IMR-90 (cell line): ENCODE results near the gene SHISA6. TPM values are rescaled to one million over a fixed set of nuclear protein-coding genes. Genes with fewer than 3 reads are reported as not detected.

ENCODE experiments used
- ATAC-seq: fragments of 200-7000 bp; cut with Tn5 transposase; 2 replicates; pipeline ENCODE4 v1.9.1; 2020; ENCODE audit warnings: low read depth, mild to moderate bottlenecking, moderate library complexity
- BruUV-seq: library from RNA; stranded (reverse); fragments of 400-500 nt; replicated peaks from 2 replicates; lab custom pipeline; 2021; lab: Mats Ljungman, UMichigan
- CTCF ChIA-PET: fragments of 300-600 bp; formaldehyde crosslinking; extraction: SDS; loops from one replicate; lab custom pipeline; 2021; ENCODE audit warnings: antibody characterized with exemption; lab: Yijun Ruan, JAX
- POLR2A ChIA-PET: fragments of 300-600 bp; sonication (Branson Sonifier 250); formaldehyde crosslinking; loops from one replicate; lab custom pipeline; 2022; ENCODE audit warnings: antibody characterized with exemption; ENCODE audit not compliant: unreplicated experiment; lab: Charles Lee
- DNase-seq: peaks from one replicate; pipeline ENCODE4 v3.0.0; 2013
- H2AFZ ChIP-seq: replicated peaks from 2 replicates; pipeline ENCODE3; 2013; ENCODE audit warnings: low read length, mild to moderate bottlenecking; ENCODE audit not compliant: poor library complexity
- H2AK5ac ChIP-seq: 2 replicates; pipeline ENCODE4 v1.6.1; 2013; ENCODE audit warnings: low read depth, low read length, inconsistent platforms
- H2AK9ac ChIP-seq: replicated peaks from 2 replicates; pipeline ENCODE3; 2013; ENCODE audit warnings: mild to moderate bottlenecking, low read depth, low read length, moderate library complexity; ENCODE audit not compliant: poor library complexity
- H2BK120ac ChIP-seq: 2 replicates; pipeline ENCODE4 v1.6.1; 2013; ENCODE audit warnings: low read depth, low read length, inconsistent platforms
- H2BK15ac ChIP-seq: 3 replicates; pipeline ENCODE4 v1.6.1; 2013; ENCODE audit warnings: low read depth, low read length, inconsistent platforms
- H2BK20ac ChIP-seq: 2 replicates; pipeline ENCODE4 v1.6.1; 2013; ENCODE audit warnings: low read depth, mild to moderate bottlenecking, inconsistent platforms, low read length, moderate library complexity
- H2BK5ac ChIP-seq: 2 replicates; pipeline ENCODE4 v1.6.1; 2013; ENCODE audit warnings: mild to moderate bottlenecking, low read depth, low read length, inconsistent platforms; ENCODE audit not compliant: poor library complexity, severe bottlenecking
- H3K14ac ChIP-seq: replicated peaks from 2 replicates; pipeline ENCODE4 v1.6.1; 2013; ENCODE audit warnings: low read depth, low read length, inconsistent platforms
- H3K18ac ChIP-seq: 2 replicates; pipeline ENCODE4 v1.6.1; 2013; ENCODE audit warnings: low read depth, low read length, control low read depth
- H3K23ac ChIP-seq: 2 replicates; pipeline ENCODE4 v1.6.1; 2013; ENCODE audit warnings: low read depth, low read length, inconsistent platforms
- H3K27ac ChIP-seq: 2 replicates; pipeline ENCODE4 v1.5.1; 2013; ENCODE audit warnings: mild to moderate bottlenecking, control low read depth, low read length; ENCODE audit not compliant: insufficient read depth
- H3K27me3 ChIP-seq: 2 replicates; pipeline ENCODE4 v1.6.1; 2013; ENCODE audit warnings: low read length; ENCODE audit not compliant: control insufficient read depth, insufficient read depth
- H3K36me3 ChIP-seq: 2 replicates; pipeline ENCODE4 v1.6.1; 2013; ENCODE audit warnings: low read length, mixed read lengths; ENCODE audit not compliant: control insufficient read depth, insufficient read depth
- H3K4ac ChIP-seq: 2 replicates; pipeline ENCODE4 v1.6.1; 2013; ENCODE audit warnings: low read depth, low read length, inconsistent platforms
- H3K4me1 ChIP-seq: 2 replicates; pipeline ENCODE4 v1.6.1; 2013; ENCODE audit warnings: low read length, mixed read lengths; ENCODE audit not compliant: control insufficient read depth, insufficient read depth
- H3K4me2 ChIP-seq: 2 replicates; pipeline ENCODE4 v1.6.1; 2013; ENCODE audit warnings: low read depth, mild to moderate bottlenecking, control low read depth, low read length, moderate library complexity
- H3K4me3 ChIP-seq: 2 replicates; pipeline ENCODE4 v1.5.1; 2013; ENCODE audit warnings: low read depth, mild to moderate bottlenecking, control low read depth, low read length, moderate library complexity; ENCODE audit not compliant: insufficient read depth
- H3K56ac ChIP-seq: 2 replicates; pipeline ENCODE4 v1.6.1; 2013; ENCODE audit warnings: low read length, inconsistent platforms; ENCODE audit not compliant: insufficient read depth; ENCODE audit errors: extremely low read depth
- H3K79me1 ChIP-seq, 2 experiments: 2 replicates each; pipeline ENCODE4 v1.6.1; 2013; ENCODE audit warnings: low read length in 2 of 2, inconsistent platforms in 1 of 2, low read depth in 1 of 2
- H3K9ac ChIP-seq: 2 replicates; pipeline ENCODE4 v1.6.1; 2013; ENCODE audit warnings: low read depth, low read length, control low read depth
- H3K9me1 ChIP-seq: 2 replicates; pipeline ENCODE4 v1.6.1; 2013; ENCODE audit warnings: low read length, inconsistent platforms; ENCODE audit not compliant: insufficient read depth
- H3K9me3 ChIP-seq: 2 replicates; pipeline ENCODE4 v1.6.1; 2013; ENCODE audit warnings: low read length; ENCODE audit not compliant: control insufficient read depth, insufficient read depth
- H4K20me1 ChIP-seq: 2 replicates; pipeline ENCODE4 v1.6.1; 2013; ENCODE audit warnings: low read length, inconsistent platforms; ENCODE audit not compliant: insufficient read depth
- H4K5ac ChIP-seq: 2 replicates; pipeline ENCODE4 v1.6.1; 2013; ENCODE audit warnings: mild to moderate bottlenecking, low read depth, low read length, control low read depth
- H4K8ac ChIP-seq, 2 experiments: 2 replicates each; pipeline ENCODE4 v1.6.1; 2013; ENCODE audit warnings: low read depth in 2 of 2, low read length in 2 of 2, control low read depth in 1 of 2, inconsistent platforms in 1 of 2
- H4K91ac ChIP-seq: 2 replicates; pipeline ENCODE4 v1.6.1; 2013; ENCODE audit warnings: low read depth, low read length, inconsistent platforms; ENCODE audit not compliant: insufficient read depth
- CHD1 ChIP-seq: IDR thresholded peaks from 2 replicates; pipeline ENCODE4 v1.6.1; 2012; ENCODE audit warnings: low read depth, low read length, improper control_type of control experiment
- CTCF ChIP-seq: conservative IDR thresholded peaks from 2 replicates; pipeline ENCODE4 v1.5.1; 2012; ENCODE audit warnings: mild to moderate bottlenecking, low read depth, low read length, improper control_type of control experiment
- ELK1 ChIP-seq: fragments of 150-350 bp; IDR thresholded peaks from 2 replicates; pipeline ENCODE4 v1.6.1; 2016; ENCODE audit warnings: low read depth, mild to moderate bottlenecking, low read length, moderate library complexity, borderline replicate concordance
- FOS ChIP-seq: fragments of 150-350 bp; IDR thresholded peaks from 2 replicates; pipeline ENCODE4 v1.6.1; 2016; ENCODE audit warnings: low read depth, low read length
- MXI1 ChIP-seq: IDR thresholded peaks from 2 replicates; pipeline ENCODE4 v1.6.1; 2012; ENCODE audit warnings: low read depth, mild to moderate bottlenecking, low read length, moderate library complexity, borderline replicate concordance
- POLR2A ChIP-seq: IDR thresholded peaks from 2 replicates; pipeline ENCODE4 v1.6.1; 2012; ENCODE audit warnings: mild to moderate bottlenecking, low read depth, low read length
- RCOR1 ChIP-seq: IDR thresholded peaks from 2 replicates; pipeline ENCODE4 v1.6.1; 2012; ENCODE audit warnings: mild to moderate bottlenecking, low read length, improper control_type of control experiment; ENCODE audit not compliant: insufficient replicate concordance
- WGBS, 2 experiments: methylation state at CpG; one replicate each; pipeline versions ENCODE4 v1.1.5 to v1.1.7; 2013; ENCODE audit warnings: missing lambda C conversion rate in 2 of 2; ENCODE audit not compliant: insufficient read length in 1 of 2; ENCODE audit errors: extremely low coverage in 2 of 2; 5-methylcytosine and 5-hydroxymethylcytosine counted together
- dilution Hi-C: fragments of 300-500 bp; cut with HindIII; formaldehyde crosslinking; loops from one replicate; pipeline ENCODE4 v1.14.3; 2018; ENCODE audit warnings: low sequenced_read_pairs; ENCODE audit not compliant: unreplicated experiment
- in situ Hi-C: fragments of 300-500 bp; cut with MboI; formaldehyde crosslinking; loops from 3 replicates; pipeline ENCODE4 v1.14.3; 2019; ENCODE audit warnings: low sequenced_read_pairs, inconsistent platforms, mixed read lengths
- intact Hi-C: fragments of 100-400 bp; cut with micrococcal nuclease; formaldehyde crosslinking; loops from 2 replicates; pipeline ENCODE4 v1.10.0; 2022
- polyA plus RNA-seq, 3 experiments: library from polyadenylated mRNA; depleted of rRNA; stranded (reverse); fragments of >200 nt; gene quantifications; 2 replicates each; pipeline ENCODE4 v1.2.3, GENCODE V29; 2012; ENCODE audit warnings: low replicate concordance in 1 of 3
- total RNA-seq: library from RNA; depleted of rRNA; stranded (reverse); fragments of >200 nt; gene quantifications from 2 replicates; pipeline ENCODE4 v1.2.3, GENCODE V29; 2012
- TF ChIP-seq, protein P1 (sequence below): fragments of 150-350 bp; IDR thresholded peaks from 2 replicates; pipeline ENCODE4 v1.6.1; 2017; ENCODE audit warnings: mild to moderate bottlenecking, antibody characterized with exemption, low read length, low read depth

Gene SHISA6
- total and polyA plus RNA-seq, 2 of the 4 experiments (the other 2 are of a cell fraction), result not detected

DNA sequence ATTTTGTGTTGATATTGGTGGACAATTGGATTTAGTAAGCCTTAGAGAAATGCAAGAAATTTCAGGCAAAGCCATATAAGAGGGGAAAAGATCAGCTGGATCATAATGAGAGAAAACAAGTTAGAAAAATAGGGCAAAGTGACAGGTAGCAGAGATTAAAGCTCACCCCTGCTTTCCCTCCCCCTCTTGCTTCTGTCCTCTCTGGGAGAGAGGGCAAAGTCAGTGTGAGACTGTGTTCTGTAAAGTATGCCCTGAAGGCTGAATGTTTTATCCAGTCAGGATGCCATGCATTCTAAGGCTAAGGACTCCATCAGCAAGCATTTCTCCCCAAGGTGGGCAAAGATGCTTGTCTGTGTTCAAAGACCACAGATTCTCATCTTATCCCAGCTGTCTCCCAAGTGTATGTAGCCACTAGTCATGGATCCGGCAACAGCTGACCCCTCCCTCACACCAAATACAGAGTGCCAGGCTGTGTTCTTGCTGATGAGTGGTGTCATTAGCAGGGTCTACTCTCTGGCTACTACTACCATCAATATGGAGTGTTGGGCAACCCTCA is 221.1 kb downstream of the SHISA6 start:
- Histone ChIP-seq H4K91ac (no peak overlapping the region), H3K79me1 (no peaks in the 10 kb centered on the region), H3K9ac (no peak overlapping the region), H3K4me3 (no peak overlapping the region), H3K23ac (no peak overlapping the region), H2BK15ac (no peak overlapping the region), H3K36me3 (no peaks in the 10 kb centered on the region), H2AFZ (no peak overlapping the region), H3K18ac (no peak overlapping the region), H3K14ac (no peak overlapping the region), H3K4me2 (no peak overlapping the region), H4K20me1 (no peaks in the 10 kb centered on the region), H3K4me1 (no peaks in the 10 kb centered on the region), H3K27ac (no peak overlapping the region), H3K9me1 (no peaks in the 10 kb centered on the region), H3K9me3 (peaks cover 37% of the 10 kb centered on the region), H3K56ac (no peak overlapping the region), H2BK120ac (no peak overlapping the region), H3K27me3 (no peaks in the 10 kb centered on the region), H2AK9ac (no peak overlapping the region), H3K4ac (no peak overlapping the region), H4K5ac (no peak overlapping the region), H4K8ac (no peak overlapping the region), H2AK5ac (no peak overlapping the region), H2BK5ac (no peak overlapping the region), H2BK20ac (no peak overlapping the region)
- CTCF ChIA-PET, result no interaction called here
- dilution Hi-C loops, result no loop called here
- WGBS, 2 experiments, result no CpG with 5 or more reads among the region's 1 CpG
- no peak for ATAC-seq
- no TSS peak for BruUV-seq
- no peak for DNase-seq
- in situ Hi-C loops, result no loop called here
- TF ChIP-seq FOS, result no peak
- no peak for TF ChIP-seq MXI1
- TF ChIP-seq CHD1, result no peak
- TF ChIP-seq CTCF, result no peak
- no peak for TF ChIP-seq POLR2A
- TF ChIP-seq, protein P1, sequence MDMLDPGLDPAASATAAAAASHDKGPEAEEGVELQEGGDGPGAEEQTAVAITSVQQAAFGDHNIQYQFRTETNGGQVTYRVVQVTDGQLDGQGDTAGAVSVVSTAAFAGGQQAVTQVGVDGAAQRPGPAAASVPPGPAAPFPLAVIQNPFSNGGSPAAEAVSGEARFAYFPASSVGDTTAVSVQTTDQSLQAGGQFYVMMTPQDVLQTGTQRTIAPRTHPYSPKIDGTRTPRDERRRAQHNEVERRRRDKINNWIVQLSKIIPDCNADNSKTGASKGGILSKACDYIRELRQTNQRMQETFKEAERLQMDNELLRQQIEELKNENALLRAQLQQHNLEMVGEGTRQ, result no peak
- no peak for TF ChIP-seq ELK1
- TF ChIP-seq RCOR1, result no peak
- POLR2A ChIA-PET, result no interaction called here
- intact Hi-C loops, result no loop called here
